Measurements from ENCODE around the gene RFTN1.

RFTN1 gene

DNA sequence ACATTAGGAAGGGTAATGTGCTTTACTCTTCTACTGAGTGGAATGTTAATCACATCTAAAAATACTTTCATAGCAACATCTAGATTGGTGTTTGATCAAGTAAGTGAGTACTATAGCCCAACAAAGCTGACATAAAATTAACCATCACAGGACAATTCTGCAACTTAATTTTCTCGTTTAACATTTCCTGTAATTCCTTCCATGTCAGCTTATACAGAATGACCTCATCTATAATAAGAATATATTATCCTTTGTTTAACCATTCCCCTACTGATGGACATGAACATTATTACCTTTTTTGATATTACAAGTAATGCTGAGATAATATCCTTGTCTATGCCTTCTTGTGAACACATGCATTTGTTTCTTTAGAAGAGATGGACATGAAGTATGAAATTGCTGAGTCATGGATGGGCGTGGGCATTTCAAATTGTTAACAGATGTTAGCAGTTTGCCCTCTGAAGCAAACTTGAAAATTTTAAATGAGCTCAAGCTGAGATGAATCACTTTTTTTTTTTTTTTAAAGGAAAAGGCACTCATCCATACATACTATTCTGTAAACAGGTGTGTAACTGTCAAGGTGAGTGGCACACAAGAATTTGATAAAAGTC is 163.4 kb downstream of the RFTN1 start:
- Histone ChIP-seq H3K27me3 (ENCODE audit: control insufficient read depth, insufficient read depth, low read length) (no peaks in the 10 kb centered on the region), H3K36me3 (ENCODE audit: control insufficient read depth, insufficient read depth, low read length) (peaks cover 7% of the 10 kb centered on the region; the same call in 1 of the 2 replicates), H3K9ac (ENCODE audit: low read length) (no peak overlapping the region), H3K4me1 (ENCODE audit: control insufficient read depth, insufficient read depth, low read length) (peaks cover 5% of the 10 kb centered on the region; the same call in 1 of the 2 replicates), H3K27ac (ENCODE audit: low read depth, low read length) (no peak overlapping the region), H3K4me3 (ENCODE audit: low read depth, low read length) (no peak overlapping the region), H3K9me3 (ENCODE audit: control insufficient read depth, insufficient read depth, low read depth, low read length) (no peaks in the 10 kb centered on the region)

DNA sequence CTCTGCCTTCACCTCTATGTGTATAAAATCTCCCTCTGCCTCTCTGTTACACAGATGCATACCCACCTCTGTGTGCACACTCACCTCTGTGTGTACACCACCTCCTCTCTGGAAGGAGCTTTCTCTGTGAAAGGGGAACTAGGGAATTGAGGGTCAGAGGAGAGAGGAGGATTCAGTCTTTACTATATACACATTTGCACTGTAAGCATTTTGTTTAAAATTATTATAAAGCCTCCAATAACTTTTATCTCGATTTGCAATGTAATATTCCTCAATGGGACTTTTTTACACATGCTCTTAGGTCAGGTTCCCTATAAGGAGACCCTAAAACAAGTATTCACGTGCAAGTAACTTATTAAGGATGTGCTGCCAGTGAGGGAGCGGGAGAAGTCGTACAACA is 166.0 kb downstream of the RFTN1 start:
- Histone ChIP-seq H3K36me3 (ENCODE audit: control insufficient read depth, insufficient read depth, low read length) (peaks cover 7% of the 10 kb centered on the region; the same call in 1 of the 2 replicates), H3K27ac (ENCODE audit: low read depth, low read length) (no peak overlapping the region), H3K4me3 (ENCODE audit: low read depth, low read length) (no peak overlapping the region), H3K27me3 (ENCODE audit: control insufficient read depth, insufficient read depth, low read length) (no peaks in the 10 kb centered on the region), H3K9ac (ENCODE audit: low read length) (no peak overlapping the region), H3K4me1 (ENCODE audit: control insufficient read depth, insufficient read depth, low read length) (peaks cover 3% of the 10 kb centered on the region; the same call in 1 of the 2 replicates), H3K9me3 (ENCODE audit: control insufficient read depth, insufficient read depth, low read depth, low read length) (no peaks in the 10 kb centered on the region)

DNA sequence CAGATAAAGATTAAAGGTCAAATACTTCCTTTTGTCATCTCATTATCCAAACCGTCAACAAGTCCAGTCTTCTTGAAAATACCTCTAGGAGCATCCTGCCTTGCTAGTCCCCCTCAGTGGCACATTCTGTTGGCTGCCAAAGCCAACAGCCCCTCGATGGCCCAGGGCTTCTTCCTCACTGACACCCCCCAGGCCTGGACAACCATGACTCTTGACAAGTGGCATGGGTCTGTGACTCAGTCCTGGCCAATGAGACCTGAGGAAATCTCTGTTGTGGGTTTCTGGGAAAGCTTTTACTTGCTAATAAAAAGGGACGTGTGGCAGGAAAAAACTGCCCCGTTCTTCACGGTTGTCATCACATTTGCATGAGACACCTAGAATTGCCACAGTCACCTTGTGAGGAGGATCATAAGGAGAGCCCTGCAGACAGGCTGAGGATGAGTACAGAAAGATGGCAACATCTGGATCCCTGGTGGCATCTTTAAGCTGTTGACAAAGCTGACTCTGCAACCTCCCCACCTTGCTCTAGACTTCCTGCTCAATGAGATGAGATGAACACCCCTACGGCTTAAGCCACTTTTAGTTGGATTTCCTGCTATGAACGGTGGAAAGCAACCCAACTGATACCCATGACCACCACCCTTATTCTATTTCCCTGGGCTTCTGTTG is 167.0 kb downstream of the RFTN1 start:
- H3K4me1 ChIP-seq (ENCODE audit: control insufficient read depth, insufficient read depth, low read length) = no peaks in the 10 kb centered on the region
- no peaks in the 10 kb centered on the region for H3K9me3 ChIP-seq (ENCODE audit: control insufficient read depth, insufficient read depth, low read depth, low read length)
- no peak overlapping the region for H3K9ac ChIP-seq (ENCODE audit: low read length)
- no peak overlapping the region for H3K27ac ChIP-seq (ENCODE audit: low read depth, low read length)
- H3K36me3 ChIP-seq (ENCODE audit: control insufficient read depth, insufficient read depth, low read length) = peaks cover 7% of the 10 kb centered on the region; the same call in 1 of the 2 replicates
- no peak overlapping the region for H3K4me3 ChIP-seq (ENCODE audit: low read depth, low read length)
- H3K27me3 ChIP-seq (ENCODE audit: control insufficient read depth, insufficient read depth, low read length) = no peaks in the 10 kb centered on the region

DNA sequence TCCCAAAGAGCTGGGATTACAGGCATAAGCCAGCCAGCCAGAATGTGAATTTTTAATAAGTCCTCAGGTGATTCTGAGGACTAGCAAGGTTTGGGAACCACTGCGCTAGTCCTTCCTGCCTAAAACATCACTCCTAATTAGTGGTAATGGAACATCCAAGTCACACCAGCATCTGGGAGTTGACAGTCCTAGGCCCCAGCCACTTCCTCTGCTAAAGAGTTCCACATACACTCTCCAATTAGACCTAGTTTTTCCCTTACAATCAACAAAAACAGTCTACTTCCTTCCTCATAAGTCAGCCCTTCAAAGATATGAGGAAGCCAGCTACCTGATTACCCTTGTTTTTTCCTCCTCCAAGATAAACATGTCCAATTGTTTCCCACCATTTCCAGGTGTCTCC is 170.4 kb downstream of the RFTN1 start:
- H3K4me3 ChIP-seq (ENCODE audit: low read depth, low read length) = no peak overlapping the region
- H3K9me3 ChIP-seq (ENCODE audit: control insufficient read depth, insufficient read depth, low read depth, low read length) = no peaks in the 10 kb centered on the region
- H3K27ac ChIP-seq (ENCODE audit: low read depth, low read length) = no peak overlapping the region
- H3K4me1 ChIP-seq (ENCODE audit: control insufficient read depth, insufficient read depth, low read length) = peaks cover 3% of the 10 kb centered on the region; the same call in 1 of the 2 replicates
- peaks cover 7% of the 10 kb centered on the region; the same call in 1 of the 2 replicates for H3K36me3 ChIP-seq (ENCODE audit: control insufficient read depth, insufficient read depth, low read length)
- no peak overlapping the region for H3K9ac ChIP-seq (ENCODE audit: low read length)
- H3K27me3 ChIP-seq (ENCODE audit: control insufficient read depth, insufficient read depth, low read length) = no peaks in the 10 kb centered on the region

DNA sequence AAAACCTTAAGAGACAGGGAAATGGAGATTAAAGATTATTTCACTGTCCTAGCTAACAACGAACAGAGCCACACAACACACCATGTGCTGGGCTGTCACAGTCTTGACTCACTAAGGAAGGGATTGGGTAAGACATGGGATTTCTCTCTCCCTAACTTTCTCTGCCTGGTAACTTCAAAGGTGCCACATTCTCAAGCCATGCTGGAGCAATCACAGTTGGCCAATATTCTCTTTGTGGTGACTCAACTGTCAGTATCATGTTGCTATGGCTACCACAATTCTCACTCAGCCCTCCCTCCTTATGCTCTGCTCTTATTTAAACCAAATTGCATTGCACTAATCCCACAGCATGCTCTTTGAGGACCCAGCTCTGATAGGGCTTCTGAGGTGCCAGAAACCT is 174.5 kb downstream of the RFTN1 start:
- H3K36me3 ChIP-seq (ENCODE audit: control insufficient read depth, insufficient read depth, low read length) = peaks cover 13% of the 10 kb centered on the region
- no peaks in the 10 kb centered on the region; the same call in 1 of the 2 replicates for H3K9me3 ChIP-seq (ENCODE audit: control insufficient read depth, insufficient read depth, low read depth, low read length)
- H3K27ac ChIP-seq (ENCODE audit: low read depth, low read length) = no peak overlapping the region
- no peak overlapping the region for H3K4me3 ChIP-seq (ENCODE audit: low read depth, low read length)
- H3K9ac ChIP-seq (ENCODE audit: low read length) = no peak overlapping the region
- no peaks in the 10 kb centered on the region for H3K27me3 ChIP-seq (ENCODE audit: control insufficient read depth, insufficient read depth, low read length)
- peaks cover 3% of the 10 kb centered on the region; the same call in 1 of the 2 replicates for H3K4me1 ChIP-seq (ENCODE audit: control insufficient read depth, insufficient read depth, low read length)

DNA sequence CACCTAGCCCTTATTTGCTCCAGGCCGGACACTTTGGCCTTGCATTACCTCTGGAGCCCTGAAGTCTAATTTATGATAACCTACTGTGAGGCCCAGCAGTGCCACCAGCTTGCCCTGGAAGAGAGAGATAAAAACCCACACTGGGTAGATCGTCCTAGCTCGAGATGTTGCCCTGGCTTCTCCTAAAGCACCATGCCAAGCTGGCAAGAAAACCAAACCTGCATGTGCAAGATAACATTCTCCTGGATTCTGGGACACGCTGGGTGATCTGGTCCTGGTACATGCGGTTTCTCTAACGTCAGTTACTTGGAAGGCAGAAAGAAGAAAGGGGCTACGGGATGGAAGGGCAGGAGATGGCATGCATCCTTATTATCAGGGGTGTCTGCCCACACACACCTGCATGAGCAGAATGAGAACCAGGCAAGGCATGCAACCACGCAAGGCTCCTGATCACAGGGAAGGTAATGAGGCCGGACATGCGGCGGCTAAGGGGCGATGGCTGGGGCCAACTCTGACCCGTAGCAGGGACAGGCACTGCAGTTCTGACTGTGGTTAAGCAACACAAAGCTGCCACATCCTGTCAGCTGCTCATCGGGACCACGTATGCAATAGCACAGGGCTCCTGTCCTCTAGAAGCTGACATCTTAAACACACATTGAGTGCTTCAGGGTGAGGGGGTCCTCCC is 175.5 kb downstream of the RFTN1 start:
- Histone ChIP-seq H3K27me3 (ENCODE audit: control insufficient read depth, insufficient read depth, low read length) (no peaks in the 10 kb centered on the region), H3K9me3 (ENCODE audit: control insufficient read depth, insufficient read depth, low read depth, low read length) (no peaks in the 10 kb centered on the region; the same call in 1 of the 2 replicates), H3K27ac (ENCODE audit: low read depth, low read length) (no peak overlapping the region), H3K36me3 (ENCODE audit: control insufficient read depth, insufficient read depth, low read length) (peaks cover 15% of the 10 kb centered on the region), H3K4me3 (ENCODE audit: low read depth, low read length) (no peak overlapping the region), H3K9ac (ENCODE audit: low read length) (no peak overlapping the region), H3K4me1 (ENCODE audit: control insufficient read depth, insufficient read depth, low read length) (peaks cover 3% of the 10 kb centered on the region; the same call in 1 of the 2 replicates)

DNA sequence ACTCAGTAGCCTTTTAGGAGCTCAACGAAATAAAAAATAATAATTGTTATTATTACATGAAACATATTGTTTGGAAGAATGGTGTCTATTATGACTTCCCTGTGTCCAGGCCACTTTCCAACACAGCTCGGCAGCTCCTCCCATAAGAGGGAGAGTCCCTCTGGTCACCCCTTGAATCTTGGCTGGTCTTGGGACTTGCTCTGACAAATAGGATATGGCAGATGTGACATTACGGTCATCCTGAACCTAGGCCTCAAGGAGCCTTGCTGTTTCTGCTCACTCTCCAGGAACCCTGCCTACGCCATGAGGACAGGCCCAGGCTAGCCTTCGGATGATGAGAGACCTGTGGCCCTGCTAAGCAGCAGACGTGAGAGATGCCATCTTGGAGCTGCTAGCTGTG is 176.7 kb downstream of the RFTN1 start:
- H3K9ac ChIP-seq (ENCODE audit: low read length) = no peak overlapping the region
- H3K9me3 ChIP-seq (ENCODE audit: control insufficient read depth, insufficient read depth, low read depth, low read length) = no peaks in the 10 kb centered on the region; the same call in none of the 2 replicates
- no peak overlapping the region for H3K4me3 ChIP-seq (ENCODE audit: low read depth, low read length)
- peaks cover 3% of the 10 kb centered on the region; the same call in 1 of the 2 replicates for H3K4me1 ChIP-seq (ENCODE audit: control insufficient read depth, insufficient read depth, low read length)
- H3K27ac ChIP-seq (ENCODE audit: low read depth, low read length) = no peak overlapping the region
- peaks cover 21% of the 10 kb centered on the region for H3K36me3 ChIP-seq (ENCODE audit: control insufficient read depth, insufficient read depth, low read length)
- no peaks in the 10 kb centered on the region for H3K27me3 ChIP-seq (ENCODE audit: control insufficient read depth, insufficient read depth, low read length)

DNA sequence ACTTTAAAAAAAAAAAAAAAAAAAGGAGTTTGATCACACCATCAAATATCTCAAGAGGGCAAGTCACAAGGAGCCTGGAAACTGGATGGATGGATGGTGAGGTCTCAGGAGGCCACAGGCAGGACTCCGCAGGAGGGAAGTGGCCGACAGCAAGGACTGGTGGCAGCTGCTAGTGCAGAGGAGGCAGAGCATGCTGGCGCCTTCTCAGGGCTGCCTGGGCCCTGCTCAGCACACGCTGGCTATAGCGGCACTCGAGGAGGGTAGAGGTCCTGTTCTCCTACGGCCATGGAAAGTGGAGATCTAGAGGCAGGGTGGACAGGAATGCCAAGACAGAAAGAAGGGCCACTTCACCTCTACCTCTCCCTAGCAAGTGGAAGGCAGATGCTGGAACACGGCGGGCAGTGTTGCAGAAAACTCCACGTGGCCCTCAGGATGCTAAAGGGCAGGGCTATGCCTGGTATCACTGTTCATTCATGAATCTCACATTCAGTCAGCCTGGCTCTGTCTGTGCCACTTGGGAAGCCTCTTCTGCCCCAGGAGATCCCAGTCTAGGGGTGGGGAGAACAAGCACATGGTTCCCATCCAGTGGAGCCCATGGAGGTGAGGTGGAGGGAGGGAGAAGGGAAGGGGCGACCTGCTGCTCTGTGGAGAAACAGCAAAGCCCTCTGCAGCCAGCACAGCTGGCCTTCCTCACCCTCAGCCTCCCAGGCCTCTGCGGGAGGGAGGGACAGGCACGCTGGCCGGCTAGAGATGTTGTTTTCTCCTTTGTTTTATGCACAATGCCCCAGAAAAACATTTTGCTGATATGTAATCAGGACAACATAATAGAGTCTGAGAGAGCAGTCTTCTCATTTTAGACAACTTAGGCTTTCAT is 177.5 kb downstream of the RFTN1 start:
- H3K4me3 ChIP-seq (ENCODE audit: low read depth, low read length) = no peak overlapping the region
- peaks cover 8% of the 10 kb centered on the region for H3K9me3 ChIP-seq (ENCODE audit: control insufficient read depth, insufficient read depth, low read depth, low read length)
- no peak overlapping the region for H3K27ac ChIP-seq (ENCODE audit: low read depth, low read length)
- no peak overlapping the region for H3K9ac ChIP-seq (ENCODE audit: low read length)
- peaks cover 3% of the 10 kb centered on the region; the same call in 1 of the 2 replicates for H3K4me1 ChIP-seq (ENCODE audit: control insufficient read depth, insufficient read depth, low read length)
- no peaks in the 10 kb centered on the region for H3K27me3 ChIP-seq (ENCODE audit: control insufficient read depth, insufficient read depth, low read length)
- peaks cover 22% of the 10 kb centered on the region for H3K36me3 ChIP-seq (ENCODE audit: control insufficient read depth, insufficient read depth, low read length)

DNA sequence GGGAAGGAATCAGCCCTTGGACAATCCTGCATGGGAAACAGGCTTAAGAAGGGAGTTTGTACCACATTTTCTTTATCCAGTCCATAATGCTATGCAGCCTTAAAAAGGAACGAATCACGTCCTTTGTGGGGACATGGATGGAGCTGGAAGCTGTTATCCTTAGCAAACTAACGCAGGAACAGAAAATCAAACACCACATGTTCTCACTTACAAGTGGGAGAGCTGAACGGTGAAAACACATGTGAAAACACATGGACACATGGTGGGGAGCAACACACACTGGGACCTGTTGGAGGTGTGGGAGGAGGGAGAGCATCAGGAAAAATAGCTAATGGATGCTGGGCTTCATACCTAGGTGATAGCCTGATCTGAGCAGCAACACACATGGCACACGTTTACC is 178.2 kb downstream of the RFTN1 start:
- H3K4me1 ChIP-seq (ENCODE audit: control insufficient read depth, insufficient read depth, low read length) = peaks cover 3% of the 10 kb centered on the region; the same call in 1 of the 2 replicates
- peaks cover 9% of the 10 kb centered on the region for H3K9me3 ChIP-seq (ENCODE audit: control insufficient read depth, insufficient read depth, low read depth, low read length)
- H3K27ac ChIP-seq (ENCODE audit: low read depth, low read length) = no peak overlapping the region
- H3K9ac ChIP-seq (ENCODE audit: low read length) = no peak overlapping the region
- peaks cover 29% of the 10 kb centered on the region for H3K36me3 ChIP-seq (ENCODE audit: control insufficient read depth, insufficient read depth, low read length)
- no peak overlapping the region for H3K4me3 ChIP-seq (ENCODE audit: low read depth, low read length)
- no peaks in the 10 kb centered on the region for H3K27me3 ChIP-seq (ENCODE audit: control insufficient read depth, insufficient read depth, low read length)

DNA sequence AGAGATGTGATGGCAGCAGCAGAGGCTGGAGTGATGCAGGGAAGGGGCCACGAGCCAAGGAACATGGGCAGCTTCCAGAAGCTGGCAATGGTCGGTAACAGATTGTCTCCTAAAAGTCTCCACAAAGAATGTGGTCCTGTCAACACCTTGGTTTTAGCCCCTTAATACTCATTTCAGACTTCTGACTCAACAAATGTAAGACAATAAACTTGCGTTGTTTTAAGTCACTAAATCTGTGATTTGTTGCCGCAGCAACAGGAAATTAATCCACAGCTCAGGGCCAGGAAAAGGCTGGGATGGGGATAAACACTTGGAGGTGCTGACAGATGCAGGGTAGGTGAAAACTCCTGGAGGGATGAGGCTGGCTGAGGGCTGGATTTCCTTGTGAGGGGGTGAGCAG is 178.6 kb downstream of the RFTN1 start:
- H3K4me3 ChIP-seq (ENCODE audit: low read depth, low read length) = no peak overlapping the region
- peaks cover 9% of the 10 kb centered on the region for H3K9me3 ChIP-seq (ENCODE audit: control insufficient read depth, insufficient read depth, low read depth, low read length)
- H3K36me3 ChIP-seq (ENCODE audit: control insufficient read depth, insufficient read depth, low read length) = peaks cover 30% of the 10 kb centered on the region
- peaks cover 3% of the 10 kb centered on the region; the same call in 1 of the 2 replicates for H3K4me1 ChIP-seq (ENCODE audit: control insufficient read depth, insufficient read depth, low read length)
- no peaks in the 10 kb centered on the region for H3K27me3 ChIP-seq (ENCODE audit: control insufficient read depth, insufficient read depth, low read length)
- H3K27ac ChIP-seq (ENCODE audit: low read depth, low read length) = no peak overlapping the region
- H3K9ac ChIP-seq (ENCODE audit: low read length) = no peak overlapping the region

All from HUES6 (cell line).